ENCODE results near the gene SRM.

SRM gene

GRCh38 chr1:11013160-11013531, 46.7 kb downstream of the SRM start:
- DNase-seq (ENCODE audit: low read depth) = no peak

- peak; percentile 86 for DNase-seq (ENCODE audit: low read depth)
These were observed 47.3 kb downstream of the SRM start, which contains the start of gene TARDBP for GRCh38 chr1:11012260-11013159. TARDBP (plus strand) TSS chr1:11012654; CDS start chr1:11013728, 1,074 bp downstream.

Measured in activated T-cell treated with anti-CD3 and anti-CD28 coated beads for 48 hours (primary cell).